ENCODE measurements around the gene CIB4.

CIB4 gene

GRCh38 chr2:26591619-26592505 lies 49.3 kb downstream of the CIB4 start:
- H3K4me3 ChIP-seq (ENCODE audit: low read length) = no peak overlapping the region
- no peak for DNase-seq (ENCODE audit: low read depth, low spot score)

GRCh38 chr2:26590980-26591618 lies 50.1 kb downstream of the CIB4 start:
- no peak for DNase-seq (ENCODE audit: low read depth, low spot score)
- H3K4me3 ChIP-seq (ENCODE audit: low read length) = no peak overlapping the region

- H3K4me3 ChIP-seq (ENCODE audit: low read length) = no peak overlapping the region
- DNase-seq (ENCODE audit: low read depth, low spot score) = no peak
Observed at GRCh38 chr2:26590508-26590907, 50.7 kb downstream of the CIB4 start.

- H3K4me3 ChIP-seq (ENCODE audit: low read length) = no peak overlapping the region
- DNase-seq (ENCODE audit: low read depth, low spot score) = no peak
Observed at GRCh38 chr2:26588576-26588975, 52.6 kb downstream of the CIB4 start.

- DNase-seq (ENCODE audit: low read depth, low spot score) = no peak
- no peak overlapping the region for H3K4me3 ChIP-seq (ENCODE audit: low read length)
Observed at GRCh38 chr2:26587994-26588393, 53.2 kb downstream of the CIB4 start.

- DNase-seq (ENCODE audit: low read depth, low spot score) = no peak
- no peak overlapping the region for H3K4me3 ChIP-seq (ENCODE audit: low read length)
Observed at GRCh38 chr2:26585966-26586365, 55.2 kb downstream of the CIB4 start.

GRCh38 chr2:26585100-26585499 lies 56.1 kb downstream of the CIB4 start:
- no peak for DNase-seq (ENCODE audit: low read depth, low spot score)
- H3K4me3 ChIP-seq (ENCODE audit: low read length) = no peak overlapping the region

GRCh38 chr2:26584656-26585055 lies 56.5 kb downstream of the CIB4 start:
- no peak overlapping the region for H3K4me3 ChIP-seq (ENCODE audit: low read length)
- no peak for DNase-seq (ENCODE audit: low read depth, low spot score)

GRCh38 chr2:26584191-26584590 lies 57.0 kb downstream of the CIB4 start:
- DNase-seq (ENCODE audit: low read depth, low spot score) = no peak
- H3K4me3 ChIP-seq (ENCODE audit: low read length) = no peak overlapping the region

GRCh38 chr2:26583381-26583911 lies 57.7 kb downstream of the CIB4 start:
- H3K4me3 ChIP-seq (ENCODE audit: low read length) = no peak overlapping the region
- no peak for DNase-seq (ENCODE audit: low read depth, low spot score)

- DNase-seq (ENCODE audit: low read depth, low spot score) = no peak
- no peak overlapping the region for H3K4me3 ChIP-seq (ENCODE audit: low read length)
Observed at GRCh38 chr2:26582890-26583289, 58.3 kb downstream of the CIB4 start.

- no peak overlapping the region for H3K4me3 ChIP-seq (ENCODE audit: low read length)
- DNase-seq (ENCODE audit: low read depth, low spot score) = no peak
Observed at GRCh38 chr2:26581991-26582842, 58.9 kb downstream of the CIB4 start.

- DNase-seq (ENCODE audit: low read depth, low spot score) = no peak
- no peak overlapping the region for H3K4me3 ChIP-seq (ENCODE audit: low read length)
Observed at GRCh38 chr2:26581266-26581990, 59.7 kb downstream of the CIB4 start.

GRCh38 chr2:26580751-26581150 lies 60.4 kb downstream of the CIB4 start:
- no peak overlapping the region for H3K4me3 ChIP-seq (ENCODE audit: low read length)

GRCh38 chr2:26580151-26580550 lies 61.0 kb downstream of the CIB4 start:
- DNase-seq (ENCODE audit: low read depth, low spot score) = no peak
- no peak overlapping the region for H3K4me3 ChIP-seq (ENCODE audit: low read length)

More at GRCh38 chr2:26580751-26581150, 60.4 kb downstream of the CIB4 start:
- DNase-seq (ENCODE audit: low read depth, low spot score) = no peak

GRCh38 chr2:26579723-26580040 lies 61.5 kb downstream of the CIB4 start:
- no peak overlapping the region for H3K4me3 ChIP-seq (ENCODE audit: low read length)

GRCh38 chr2:26579025-26579722 lies 62.0 kb downstream of the CIB4 start:
- H3K4me3 ChIP-seq (ENCODE audit: low read length) = no peak overlapping the region
- DNase-seq (ENCODE audit: low read depth, low spot score) = no peak

More at GRCh38 chr2:26579723-26580040, 61.5 kb downstream of the CIB4 start:
- no peak for DNase-seq (ENCODE audit: low read depth, low spot score)

GRCh38 chr2:26578581-26578980 lies 62.6 kb downstream of the CIB4 start:
- H3K4me3 ChIP-seq (ENCODE audit: low read length) = no peak overlapping the region
- DNase-seq (ENCODE audit: low read depth, low spot score) = no peak
